Caco-2 (cell line): ENCODE measurements around the gene C9. TPM values are rescaled to one million over a fixed set of nuclear protein-coding genes. Genes with fewer than 3 reads are reported as not detected.

Experiments used
- BruUV-seq: library from RNA; stranded (reverse); fragments of 400-500 nt; replicated peaks from 2 replicates; lab custom pipeline; 2021; lab: Mats Ljungman, UMichigan
- CTCF ChIA-PET: fragments of 300-600 bp; sonication (Branson Sonifier 250); formaldehyde crosslinking; loops from one replicate; lab custom pipeline; 2022; ENCODE audit warnings: antibody characterized with exemption; lab: Charles Lee
- POLR2A ChIA-PET: fragments of 300-600 bp; sonication (Branson Sonifier 250); formaldehyde crosslinking; loops from one replicate; lab custom pipeline; 2022; ENCODE audit warnings: antibody characterized with exemption; lab: Charles Lee
- DNase-seq, 2 experiments: peaks; one replicate each; pipeline versions ENCODE4 v3.0.0 to v3.0.0-alpha.2; 2020 to 2022
- H3K27me3 ChIP-seq: replicated peaks from 2 replicates; pipeline ENCODE4 v1.6.0; 2011; ENCODE audit warnings: low read length; ENCODE audit not compliant: control insufficient read depth, insufficient read depth
- H3K36me3 ChIP-seq: 2 replicates; pipeline ENCODE4 v1.5.1; 2011; ENCODE audit warnings: low read length; ENCODE audit not compliant: control insufficient read depth, insufficient read depth
- H3K4me1 ChIP-seq: fragments of 250-450 bp; sonication (Bioruptor Pico); 2 replicates; pipeline ENCODE4 v1.5.1; 2020; ENCODE audit warnings: mild to moderate bottlenecking
- H3K4me3 ChIP-seq: 2 replicates; pipeline ENCODE4 v1.5.1; 2011; ENCODE audit warnings: low read depth, mild to moderate bottlenecking, control low read depth, low read length
- H3K9me3 ChIP-seq: fragments of 250-450 bp; sonication (Bioruptor Pico); 2 replicates; pipeline ENCODE4 v1.5.1; 2020; ENCODE audit warnings: mild to moderate bottlenecking, moderate library complexity
- H3K27ac Mint-ChIP-seq: one replicate; pipeline ENCODE4 v1.8.0; 2022; ENCODE audit warnings: mixed read lengths; ENCODE audit not compliant: unreplicated experiment
- H3K27me3 Mint-ChIP-seq: one replicate; pipeline ENCODE4 v1.8.0; 2022; ENCODE audit warnings: mixed read lengths; ENCODE audit not compliant: insufficient read depth, unreplicated experiment
- H3K36me3 Mint-ChIP-seq: one replicate; pipeline ENCODE4 v1.8.0; 2022; ENCODE audit warnings: mild to moderate bottlenecking, mixed read lengths; ENCODE audit not compliant: insufficient read depth, unreplicated experiment
- H3K4me1 Mint-ChIP-seq: one replicate; pipeline ENCODE4 v1.8.0; 2022; ENCODE audit warnings: low read depth, mixed read lengths; ENCODE audit not compliant: unreplicated experiment
- H3K4me3 Mint-ChIP-seq: one replicate; pipeline ENCODE4 v1.8.0; 2022; ENCODE audit warnings: mild to moderate bottlenecking, moderate library complexity, mixed read lengths; ENCODE audit not compliant: unreplicated experiment
- H3K9me3 Mint-ChIP-seq: one replicate; pipeline ENCODE4 v1.8.0; 2022; ENCODE audit warnings: mixed read lengths; ENCODE audit not compliant: unreplicated experiment
- intact Hi-C: fragments of 100-400 bp; cut with micrococcal nuclease; formaldehyde crosslinking; loops from one replicate; pipeline ENCODE4 v1.10.0; 2022; ENCODE audit not compliant: unreplicated experiment
- total RNA-seq: library from RNA; stranded (reverse); gene quantifications from 2 replicates; pipeline ENCODE4 v1.2.3, GENCODE V29; 2022
- TF ChIP-seq, protein P1 (sequence below), 2 experiments: fragments of 200-600 bp in 1 of 2; IDR thresholded peaks; 1 replicate in 1 of 2; 2 replicates in 1 of 2; pipeline versions ENCODE4 v1.5.1 to v1.8.0; 2011 to 2022; ENCODE audit warnings: antibody characterized with exemption in 1 of 2, control low read depth in 1 of 2, inconsistent platforms in 1 of 2, low read depth in 1 of 2, low read length in 1 of 2, mild to moderate bottlenecking in 1 of 2, moderate library complexity in 1 of 2; ENCODE audit not compliant: insufficient read depth in 1 of 2, severe bottlenecking in 1 of 2, unreplicated experiment in 1 of 2

The C9 gene
- total RNA-seq, 1 experiment from 2014 or later, result 0.41 TPM

DNA sequence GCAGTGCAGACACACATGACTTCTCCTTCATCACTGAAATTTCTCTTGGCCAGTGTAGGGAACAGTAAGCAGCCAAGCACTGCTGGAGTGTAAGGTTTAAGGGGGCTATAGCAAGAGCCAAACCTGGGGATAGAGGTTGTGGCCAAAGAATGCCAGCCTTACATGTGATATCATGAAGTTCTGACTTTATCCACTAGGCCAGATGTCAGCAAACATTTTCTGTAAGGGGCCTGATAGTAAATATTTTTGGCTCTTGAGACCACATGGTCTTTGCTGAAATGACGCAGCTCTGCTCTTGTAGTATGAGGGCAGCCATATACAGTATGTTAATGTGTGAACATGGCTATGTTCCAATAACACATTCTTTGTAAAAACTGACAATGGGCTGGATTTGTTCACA lies 115.2 kb downstream of the C9 start:
- no TSS peak for BruUV-seq
- intact Hi-C loops, result no loop called here
- H3K27me3 Mint-ChIP-seq, result no peaks in the 10 kb centered on the region
- ChIA-PET POLR2A (no interaction called here), CTCF (no interaction called here)
- no peak overlapping the region for H3K4me3 ChIP-seq
- H3K27me3 ChIP-seq, result no peaks in the 10 kb centered on the region
- no peaks in the 10 kb centered on the region for H3K36me3 Mint-ChIP-seq
- no peak overlapping the region for H3K27ac Mint-ChIP-seq
- H3K4me1 ChIP-seq, result no peaks in the 10 kb centered on the region
- H3K36me3 ChIP-seq, result no peaks in the 10 kb centered on the region
- H3K4me3 Mint-ChIP-seq, result no peak overlapping the region
- TF ChIP-seq, protein P1, sequence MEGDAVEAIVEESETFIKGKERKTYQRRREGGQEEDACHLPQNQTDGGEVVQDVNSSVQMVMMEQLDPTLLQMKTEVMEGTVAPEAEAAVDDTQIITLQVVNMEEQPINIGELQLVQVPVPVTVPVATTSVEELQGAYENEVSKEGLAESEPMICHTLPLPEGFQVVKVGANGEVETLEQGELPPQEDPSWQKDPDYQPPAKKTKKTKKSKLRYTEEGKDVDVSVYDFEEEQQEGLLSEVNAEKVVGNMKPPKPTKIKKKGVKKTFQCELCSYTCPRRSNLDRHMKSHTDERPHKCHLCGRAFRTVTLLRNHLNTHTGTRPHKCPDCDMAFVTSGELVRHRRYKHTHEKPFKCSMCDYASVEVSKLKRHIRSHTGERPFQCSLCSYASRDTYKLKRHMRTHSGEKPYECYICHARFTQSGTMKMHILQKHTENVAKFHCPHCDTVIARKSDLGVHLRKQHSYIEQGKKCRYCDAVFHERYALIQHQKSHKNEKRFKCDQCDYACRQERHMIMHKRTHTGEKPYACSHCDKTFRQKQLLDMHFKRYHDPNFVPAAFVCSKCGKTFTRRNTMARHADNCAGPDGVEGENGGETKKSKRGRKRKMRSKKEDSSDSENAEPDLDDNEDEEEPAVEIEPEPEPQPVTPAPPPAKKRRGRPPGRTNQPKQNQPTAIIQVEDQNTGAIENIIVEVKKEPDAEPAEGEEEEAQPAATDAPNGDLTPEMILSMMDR (IDR thresholded peaks at IDR 0.05; ENCODE audit: insufficient read depth in 1 of 2, low read depth in 1 of 2, low read length in 1 of 2, severe bottlenecking in 1 of 2, unreplicated experiment in 1 of 2), result no peak
- H3K4me1 Mint-ChIP-seq, result no peaks in the 10 kb centered on the region
- no peak for DNase-seq
- H3K9me3 Mint-ChIP-seq, result peaks cover 10% of the 10 kb centered on the region
- H3K9me3 ChIP-seq, result no peaks in the 10 kb centered on the region

DNA sequence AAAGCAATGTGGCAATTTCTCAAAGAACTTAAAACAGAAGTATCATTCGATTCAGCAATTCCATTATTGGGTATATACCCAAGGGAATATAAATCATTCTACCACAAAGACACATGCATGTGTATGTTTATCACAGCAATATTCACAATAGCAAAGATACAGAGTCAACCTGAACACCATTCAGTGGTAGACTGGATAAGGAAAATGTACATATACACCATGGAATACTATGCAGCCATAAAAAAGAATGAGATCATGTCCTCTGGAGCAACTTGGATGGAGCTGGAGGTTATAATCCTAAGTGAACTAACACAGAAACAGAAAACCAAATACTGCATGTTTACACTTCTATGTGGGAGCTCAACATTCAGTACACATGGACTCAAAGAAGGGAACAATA lies 123.5 kb downstream of the C9 start:
- CTCF ChIA-PET, result no interaction called here
- no peaks in the 10 kb centered on the region for H3K27me3 ChIP-seq

DNA sequence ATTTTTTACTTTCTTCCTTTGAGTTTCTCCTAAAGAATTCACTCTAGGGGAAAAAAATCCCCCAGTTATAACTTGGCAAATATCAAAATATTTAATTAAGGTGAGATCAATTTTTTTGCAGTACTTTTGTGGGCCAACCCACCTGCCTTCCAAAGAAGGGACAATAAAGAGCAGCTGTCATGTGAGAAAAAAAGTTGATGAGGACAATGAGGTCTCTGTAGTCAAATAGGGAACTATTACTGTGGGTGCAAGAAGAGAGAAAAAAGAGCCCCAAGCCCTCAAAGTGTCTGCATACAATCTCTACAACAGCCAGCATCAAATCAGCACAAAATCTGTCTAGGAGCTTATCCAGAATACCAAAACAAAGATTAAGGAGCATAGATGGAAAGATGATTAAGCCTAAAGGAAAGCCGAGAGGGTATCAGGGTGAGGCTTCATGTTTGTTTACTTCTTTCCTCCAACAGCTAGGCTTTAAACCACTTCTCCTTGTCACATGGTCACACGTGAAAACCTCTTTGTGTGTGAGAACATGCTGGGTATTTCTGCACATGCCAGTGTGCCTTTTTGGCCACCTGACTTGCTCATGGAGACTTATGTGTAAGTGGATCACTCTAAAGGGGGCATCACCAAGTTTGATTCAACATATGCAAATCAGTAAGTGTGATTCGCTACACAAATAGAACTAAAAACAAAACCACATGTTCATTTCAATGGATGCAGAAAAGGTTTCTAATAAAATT lies 125.8 kb downstream of the C9 start:
- Mint-ChIP-seq H3K4me3 (no peak overlapping the region), H3K27ac (no peak overlapping the region), H3K36me3 (no peaks in the 10 kb centered on the region), H3K9me3 (no peaks in the 10 kb centered on the region), H3K27me3 (no peaks in the 10 kb centered on the region), H3K4me1 (no peaks in the 10 kb centered on the region)
- DNase-seq, result no peak
- intact Hi-C loops, result no loop called here
- Histone ChIP-seq H3K27me3 (no peaks in the 10 kb centered on the region), H3K36me3 (no peaks in the 10 kb centered on the region), H3K9me3 (peaks cover 12% of the 10 kb centered on the region; the same call in 1 of the 2 replicates), H3K4me1 (no peaks in the 10 kb centered on the region), H3K4me3 (no peak overlapping the region)
- BruUV-seq, result no TSS peak
- CTCF ChIA-PET, result no interaction called here
- TF ChIP-seq, protein P1 (IDR thresholded peaks at IDR 0.05; ENCODE audit: insufficient read depth in 1 of 2, low read depth in 1 of 2, low read length in 1 of 2, severe bottlenecking in 1 of 2, unreplicated experiment in 1 of 2), result no peak
- POLR2A ChIA-PET, result no interaction called here

More for the DNA sequence above, 123.5 kb downstream of the C9 start:
- no peaks in the 10 kb centered on the region for H3K4me1 Mint-ChIP-seq
- TF ChIP-seq, protein P1 (IDR thresholded peaks at IDR 0.05; ENCODE audit: insufficient read depth in 1 of 2, low read depth in 1 of 2, low read length in 1 of 2, severe bottlenecking in 1 of 2, unreplicated experiment in 1 of 2), result no peak
- H3K4me3 ChIP-seq, result no peak overlapping the region
- H3K27me3 Mint-ChIP-seq, result no peaks in the 10 kb centered on the region
- BruUV-seq, result no TSS peak
- H3K9me3 Mint-ChIP-seq, result no peaks in the 10 kb centered on the region
- H3K4me1 ChIP-seq, result no peaks in the 10 kb centered on the region
- intact Hi-C loops, result no loop called here
- POLR2A ChIA-PET, result no interaction called here
- H3K36me3 Mint-ChIP-seq, result no peaks in the 10 kb centered on the region
- H3K9me3 ChIP-seq, result peaks cover 12% of the 10 kb centered on the region; the same call in 1 of the 2 replicates
- no peak overlapping the region for H3K4me3 Mint-ChIP-seq
- no peaks in the 10 kb centered on the region for H3K36me3 ChIP-seq
- no peak for DNase-seq
- H3K27ac Mint-ChIP-seq, result no peak overlapping the region
